Stimulated activated CD4-positive, alpha-beta T cell treated with anti-CD3 and anti-CD28 coated beads, Interleukin-12 subunit alpha, Interleukin-12 subunit beta, amount 100 ng/mL, for 4 hours (primary cell): ENCODE data around the gene TEX48.

Experiments
- DNase-seq: peaks from one replicate; pipeline ENCODE4 v3.0.0-alpha.2; 2020

TEX48 gene

GRCh38 chr9:114619191-114619761, 62.7 kb downstream of the TEX48 start:
- no peak for DNase-seq

GRCh38 chr9:114616684-114617520, 65.1 kb downstream of the TEX48 start:
- DNase-seq: no peak
